Measurements from ENCODE around the gene ANKRD28. TPM values are rescaled to one million over a fixed set of nuclear protein-coding genes. Genes with fewer than 3 reads are reported as not detected.

Gene ANKRD28
- total and polyA plus RNA-seq, 2 of the 4 experiments (the other 2 are of a cell fraction): 52.6 to 211 TPM

DNA sequence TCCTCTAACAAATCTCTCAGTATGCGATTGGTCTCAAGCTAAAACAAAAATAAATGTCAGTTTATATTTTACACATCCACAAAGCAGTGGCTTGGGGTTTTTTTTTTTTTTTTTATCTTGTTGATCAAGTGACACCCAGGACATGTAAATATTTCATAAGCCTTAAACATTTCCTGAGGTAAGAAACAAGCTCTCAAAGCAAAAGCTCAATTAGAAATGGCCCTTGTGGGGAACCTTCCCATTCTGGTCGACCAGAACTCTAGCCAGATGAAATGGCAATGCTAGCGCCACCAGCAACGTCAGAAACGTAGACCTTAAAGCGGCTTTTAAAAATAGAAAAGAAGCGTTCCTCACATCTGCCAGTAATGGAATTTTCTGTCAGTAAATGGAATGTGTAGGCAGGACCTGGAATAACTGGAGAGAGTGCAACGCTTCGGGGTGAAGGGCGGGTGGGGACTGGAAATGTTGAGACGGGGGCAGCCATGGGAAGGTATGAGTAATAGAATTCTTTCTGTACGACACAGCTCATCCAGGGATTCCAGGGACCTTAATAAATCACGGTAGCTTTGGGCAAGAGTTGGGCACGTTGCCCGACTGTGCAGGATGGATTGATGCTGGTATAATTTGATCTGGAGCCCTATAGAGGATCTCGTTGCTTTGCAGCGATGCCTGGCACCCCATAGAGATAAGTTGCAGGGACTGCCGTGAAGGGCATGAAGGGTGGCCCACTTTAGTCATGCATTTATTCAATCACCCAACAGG lies 151.9 kb downstream of the ANKRD28 start (continued):
- peak; percentile 68 for TF ChIP-seq CEBPB (IDR thresholded peaks at IDR 0.05; ENCODE audit: low read depth, low read length)
- TF ChIP-seq POLR2A (IDR thresholded peaks at IDR 0.05; ENCODE audit: low read depth, low read length): no peak; the same call in 1 of the 2 replicates
- TF ChIP-seq MAZ (IDR thresholded peaks at IDR 0.05; ENCODE audit: borderline replicate concordance, low read depth, low read length): peak; percentile 26; the same call in 1 of the 2 replicates

DNA sequence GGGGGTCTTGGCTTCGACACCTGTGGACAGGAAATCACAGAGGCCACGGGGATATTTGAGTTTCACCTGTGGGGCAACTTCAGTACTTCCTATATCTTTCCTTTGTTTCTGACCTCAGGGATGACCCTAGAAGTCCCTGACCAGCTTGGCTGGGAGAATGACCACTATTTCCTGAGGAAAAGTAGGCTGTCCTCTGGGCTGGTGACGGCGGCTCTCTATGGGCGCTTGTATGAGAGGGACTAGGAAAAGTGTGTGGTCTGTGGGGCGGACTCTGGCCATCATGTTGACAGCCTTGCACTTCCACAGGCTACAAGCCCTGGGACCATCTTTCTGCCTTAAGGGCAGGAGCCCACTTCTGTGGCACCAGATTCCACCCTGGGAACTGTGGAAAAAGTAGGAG lies 152.5 kb downstream of the ANKRD28 start:
- ChIA-PET POLR2A (ENCODE audit: unreplicated experiment) (interaction anchor here (1.0 kb wide), 1 partner anchor 153 kb away, joined by 3 read pairs; the partner anchor contains the start of gene ANKRD28), CTCF (interaction anchor here (1.3 kb wide), 1 partner anchor 11 kb away, joined by 6 read pairs; no protein-coding TSS in a partner anchor)
- dilution Hi-C loops (cut with HindIII; ENCODE audit: low sequenced_read_pairs, unreplicated experiment): no loop called here
- peaks cover 32% of the 10 kb centered on the region for H3K9me1 ChIP-seq (ENCODE audit: insufficient read depth, low read length)
- H3K23ac ChIP-seq (ENCODE audit: low read depth, low read length): peak overlapping the region; percentile 98
- H2AK9ac ChIP-seq (replicated peaks; ENCODE audit: low read depth, low read length, poor library complexity): peak overlapping the region; percentile 96
- peak overlapping the region; percentile 99 for H2BK20ac ChIP-seq (ENCODE audit: low read depth, low read length)
- H3K36me3 ChIP-seq (ENCODE audit: control insufficient read depth, insufficient read depth, low read length): no peaks in the 10 kb centered on the region
- 0 out of 2 replicates have a peak overlapping the region, but pooled peaks have one; percentile 17 for H3K9ac ChIP-seq (ENCODE audit: low read depth, low read length)
- peak overlapping the region; percentile 97 for H2BK5ac ChIP-seq (ENCODE audit: low read depth, low read length, poor library complexity, severe bottlenecking)
- WGBS, 2 experiments (ENCODE audit: extremely low coverage in 2 of 2, insufficient read length in 1 of 2): no CpG with 5 or more reads among the region's 6 CpGs
- H2BK120ac ChIP-seq (ENCODE audit: low read depth, low read length): peak overlapping the region; percentile 99
- peak overlapping the region; percentile 94 for H3K56ac ChIP-seq (ENCODE audit: extremely low read depth, insufficient read depth, low read length)
- peak overlapping the region; percentile 99 for H2BK15ac ChIP-seq (ENCODE audit: low read depth, low read length)
- no TSS peak for BruUV-seq (replicated peaks)
- H3K4ac ChIP-seq (ENCODE audit: low read depth, low read length): peak overlapping the region; percentile 99
- no peak overlapping the region for H3K4me3 ChIP-seq (ENCODE audit: insufficient read depth, low read depth, low read length)
- peak overlapping the region; percentile 95 for H3K27ac ChIP-seq (ENCODE audit: insufficient read depth, low read length)
- peak overlapping the region; percentile 98 for H2AK5ac ChIP-seq (ENCODE audit: low read depth, low read length)
- no peaks in the 10 kb centered on the region for H3K27me3 ChIP-seq (ENCODE audit: control insufficient read depth, insufficient read depth, low read length)
- H3K9me3 ChIP-seq (ENCODE audit: control insufficient read depth, insufficient read depth, low read length): no peaks in the 10 kb centered on the region
- H3K14ac ChIP-seq (replicated peaks; ENCODE audit: low read depth, low read length): peak overlapping the region; percentile 99
- in situ Hi-C loops (cut with MboI; ENCODE audit: low sequenced_read_pairs): loop anchor here (10.0 to 25.0 kb wide), 3 partner anchors 160 to 592 kb away; no protein-coding TSS in a partner anchor
- peak overlapping the region; percentile 96 for H3K18ac ChIP-seq (ENCODE audit: low read depth, low read length)
- H4K8ac ChIP-seq (ENCODE audit: low read depth in 2 of 2, low read length in 2 of 2): peak overlapping the region; percentile 97
- peaks cover 22% of the 10 kb centered on the region for H3K4me1 ChIP-seq (ENCODE audit: control insufficient read depth, insufficient read depth, low read length)
- H2AFZ ChIP-seq (replicated peaks; ENCODE audit: low read length, poor library complexity): peak overlapping the region; percentile 64
- peak overlapping the region; percentile 48; the same call in 1 of the 2 replicates for H3K4me2 ChIP-seq (ENCODE audit: low read depth, low read length)
- intact Hi-C loops (cut with micrococcal nuclease): no loop called here
- no peak for ATAC-seq (ENCODE audit: low read depth)
- peak overlapping the region; percentile 86 for H4K5ac ChIP-seq (ENCODE audit: low read depth, low read length)
- 0 out of 2 replicates have a peak, but pooled peaks cover 3% of the 10 kb centered on the region for H4K20me1 ChIP-seq (ENCODE audit: insufficient read depth, low read length)
- H3K79me1 ChIP-seq (ENCODE audit: low read depth in 1 of 2, low read length in 2 of 2): peaks cover 5 to 23% of the 10 kb centered on the region in 2 experiments
- DNase-seq: no peak
- no peak for TF ChIP-seq NFE2L2 (IDR thresholded peaks at IDR 0.05; ENCODE audit: low read depth, low read length)
- no peak for TF ChIP-seq RFX5 (IDR thresholded peaks at IDR 0.05; ENCODE audit: low read depth, low read length)
- TF ChIP-seq, protein P1, sequence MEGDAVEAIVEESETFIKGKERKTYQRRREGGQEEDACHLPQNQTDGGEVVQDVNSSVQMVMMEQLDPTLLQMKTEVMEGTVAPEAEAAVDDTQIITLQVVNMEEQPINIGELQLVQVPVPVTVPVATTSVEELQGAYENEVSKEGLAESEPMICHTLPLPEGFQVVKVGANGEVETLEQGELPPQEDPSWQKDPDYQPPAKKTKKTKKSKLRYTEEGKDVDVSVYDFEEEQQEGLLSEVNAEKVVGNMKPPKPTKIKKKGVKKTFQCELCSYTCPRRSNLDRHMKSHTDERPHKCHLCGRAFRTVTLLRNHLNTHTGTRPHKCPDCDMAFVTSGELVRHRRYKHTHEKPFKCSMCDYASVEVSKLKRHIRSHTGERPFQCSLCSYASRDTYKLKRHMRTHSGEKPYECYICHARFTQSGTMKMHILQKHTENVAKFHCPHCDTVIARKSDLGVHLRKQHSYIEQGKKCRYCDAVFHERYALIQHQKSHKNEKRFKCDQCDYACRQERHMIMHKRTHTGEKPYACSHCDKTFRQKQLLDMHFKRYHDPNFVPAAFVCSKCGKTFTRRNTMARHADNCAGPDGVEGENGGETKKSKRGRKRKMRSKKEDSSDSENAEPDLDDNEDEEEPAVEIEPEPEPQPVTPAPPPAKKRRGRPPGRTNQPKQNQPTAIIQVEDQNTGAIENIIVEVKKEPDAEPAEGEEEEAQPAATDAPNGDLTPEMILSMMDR (conservative IDR thresholded peaks at IDR 0.05; ENCODE audit: low read depth, low read length): no peak
- no peak; the same call in 1 of the 2 replicates for TF ChIP-seq POLR2A (IDR thresholded peaks at IDR 0.05; ENCODE audit: low read depth, low read length)
- TF ChIP-seq, protein P2, sequence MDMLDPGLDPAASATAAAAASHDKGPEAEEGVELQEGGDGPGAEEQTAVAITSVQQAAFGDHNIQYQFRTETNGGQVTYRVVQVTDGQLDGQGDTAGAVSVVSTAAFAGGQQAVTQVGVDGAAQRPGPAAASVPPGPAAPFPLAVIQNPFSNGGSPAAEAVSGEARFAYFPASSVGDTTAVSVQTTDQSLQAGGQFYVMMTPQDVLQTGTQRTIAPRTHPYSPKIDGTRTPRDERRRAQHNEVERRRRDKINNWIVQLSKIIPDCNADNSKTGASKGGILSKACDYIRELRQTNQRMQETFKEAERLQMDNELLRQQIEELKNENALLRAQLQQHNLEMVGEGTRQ (IDR thresholded peaks at IDR 0.05; ENCODE audit: low read depth, low read length): no peak
- no peak for TF ChIP-seq MAZ (IDR thresholded peaks at IDR 0.05; ENCODE audit: borderline replicate concordance, low read depth, low read length)
- TF ChIP-seq RAD21 (IDR thresholded peaks at IDR 0.05; ENCODE audit: low read length): no peak
- no peak for TF ChIP-seq FOS (IDR thresholded peaks at IDR 0.05; ENCODE audit: low read depth, low read length)
- no peak for TF ChIP-seq CHD1 (IDR thresholded peaks at IDR 0.05; ENCODE audit: low read depth, low read length)
- TF ChIP-seq CEBPB (IDR thresholded peaks at IDR 0.05; ENCODE audit: low read depth, low read length): no peak
- TF ChIP-seq SMC3 (IDR thresholded peaks at IDR 0.05; ENCODE audit: low read depth, low read length): no peak
- TF ChIP-seq MXI1 (IDR thresholded peaks at IDR 0.05; ENCODE audit: borderline replicate concordance, low read depth, low read length): no peak
- H4K91ac ChIP-seq (ENCODE audit: insufficient read depth, low read depth, low read length): peak overlapping the region; percentile 95

Measured in IMR-90 (cell line).